Right hindlimb (tissue), 1 donor: ENCODE results near the gene CD6.
A peak's percentile ranks its signal among the peaks of the same experiment; 100 is the strongest.

ENCODE experiments used
- DNase-seq: peaks from one replicate; pipeline ENCODE4 v3.0.0-alpha.2; 2018

Gene CD6

GRCh38 chr11:61034111-61034510, 62.6 kb downstream of the CD6 start:
- no peak for DNase-seq

DNA sequence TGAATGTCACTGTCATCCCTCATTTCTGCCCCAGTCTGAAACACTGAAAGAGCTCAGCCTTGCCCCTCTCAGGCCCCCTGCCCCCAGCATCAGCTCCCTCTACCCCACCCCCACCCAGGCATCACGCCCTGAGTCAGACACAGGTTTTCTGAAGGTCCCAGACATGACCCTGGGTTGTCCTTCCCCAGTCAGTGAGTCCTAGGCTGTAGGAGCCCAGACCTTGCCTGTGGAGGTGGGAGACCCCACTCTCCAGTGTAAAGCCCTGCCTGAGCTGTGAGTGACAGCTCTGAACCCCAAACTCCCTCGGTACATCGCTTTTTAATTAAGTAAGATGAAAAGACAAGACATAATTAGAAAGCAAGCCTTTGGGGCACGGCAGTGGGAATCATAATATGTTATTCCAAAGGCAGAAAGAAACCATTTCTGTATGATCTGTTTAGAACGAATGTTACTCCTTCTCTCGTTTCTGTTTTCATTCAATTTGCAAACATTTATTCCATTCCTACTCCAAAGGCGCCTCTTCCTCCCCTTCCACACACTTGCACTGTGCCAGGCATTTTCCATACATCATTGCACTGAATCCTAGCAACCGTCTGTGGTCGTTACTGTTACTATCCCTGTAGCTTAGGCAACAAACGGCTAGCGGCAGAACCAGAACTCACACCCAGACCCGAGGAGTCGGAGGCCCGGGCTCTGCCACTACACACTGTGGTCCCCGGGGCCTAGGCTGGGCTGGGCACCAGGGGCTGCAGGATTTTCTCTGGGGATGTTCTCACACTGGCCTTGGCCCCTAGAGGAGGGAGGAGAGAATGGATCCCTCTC, 63.4 kb downstream of the CD6 start:
- peak; percentile 77 for DNase-seq

DNA sequence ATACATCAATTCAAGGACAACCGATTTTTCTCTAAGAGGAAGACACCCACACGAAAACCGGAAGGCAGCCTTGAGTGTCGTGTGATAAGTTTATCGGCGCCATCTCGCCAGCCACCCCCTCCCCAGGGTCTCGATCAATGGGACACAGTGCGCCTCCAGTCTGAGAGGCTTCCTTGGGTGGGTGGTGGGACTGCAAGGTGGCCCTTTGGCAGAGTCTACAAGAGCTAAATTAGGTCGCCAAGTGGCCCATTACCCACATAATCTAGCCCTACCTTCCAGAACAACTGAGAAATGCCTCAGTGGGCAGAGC, 64.0 kb downstream of the CD6 start:
- DNase-seq = no peak

DNA sequence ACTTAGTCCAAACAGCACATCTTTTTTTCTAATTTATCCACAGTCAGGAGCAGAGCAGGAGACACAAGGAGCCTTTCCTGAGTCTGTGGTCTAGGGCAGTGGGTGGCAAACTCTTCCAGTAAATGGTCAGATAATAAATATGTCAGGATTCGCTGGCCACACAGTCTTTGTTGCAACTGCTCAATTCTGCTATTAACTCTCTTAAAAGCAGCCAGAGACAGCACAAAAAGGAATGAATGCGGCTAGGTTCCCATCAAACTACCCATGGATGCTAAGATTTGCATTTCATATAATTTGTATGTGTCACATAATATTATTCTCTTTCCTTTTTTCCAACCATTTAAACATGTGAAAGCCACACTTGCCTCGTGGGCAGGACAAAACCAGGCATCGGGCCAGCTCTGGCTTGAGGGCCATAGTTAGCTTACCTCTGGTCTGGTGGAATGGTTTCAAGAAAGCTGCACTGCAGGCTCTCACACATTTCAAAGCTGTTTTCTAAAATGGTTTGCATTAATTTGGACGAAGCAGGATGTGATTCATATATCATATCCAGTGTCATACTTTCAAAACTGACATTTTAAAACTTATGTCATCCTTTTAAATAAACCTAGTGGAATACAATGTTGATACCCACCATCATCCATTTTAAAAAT, 66.1 kb downstream of the CD6 start:
- DNase-seq = peak; percentile 76

GRCh38 chr11:61039916-61040315, 68.4 kb downstream of the CD6 start:
- DNase-seq = no peak

DNA sequence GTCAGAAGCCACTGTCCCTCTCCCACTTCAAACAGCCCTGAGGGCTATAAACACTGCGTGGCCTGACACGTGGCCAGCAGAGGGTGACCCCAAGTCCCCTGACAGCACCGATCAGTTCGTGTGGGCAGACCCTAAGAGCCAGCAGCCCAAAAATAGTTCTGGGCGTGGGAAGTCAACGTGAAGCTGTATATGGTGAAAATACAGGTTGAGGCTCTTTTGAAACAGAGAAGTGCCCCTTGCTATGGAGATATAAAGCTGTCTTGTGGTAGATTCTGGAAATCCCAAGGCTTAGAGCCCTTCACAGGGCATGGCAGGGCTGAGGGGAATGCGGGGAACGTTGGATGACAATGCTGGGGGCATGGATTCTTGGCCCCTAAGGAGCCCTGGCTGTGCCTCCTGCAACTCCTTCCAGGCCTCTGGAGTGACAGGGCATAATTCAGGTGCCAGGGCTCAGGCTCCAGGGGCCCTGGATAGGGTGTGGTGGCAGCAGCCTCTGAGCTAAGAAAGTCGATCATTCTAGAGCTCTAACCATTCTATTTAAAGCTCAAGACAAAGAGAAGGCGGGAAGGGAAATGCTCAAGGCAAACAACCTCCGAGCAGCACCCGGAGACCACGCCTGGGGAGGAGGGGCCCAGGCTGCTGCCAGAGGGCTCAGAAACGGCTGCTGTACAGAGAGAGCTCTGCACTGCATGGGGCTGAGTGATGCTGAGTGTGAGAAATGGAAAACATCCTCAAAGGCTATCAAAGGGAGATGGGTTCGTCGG, 70.5 kb downstream of the CD6 start:
- peak; percentile 84 for DNase-seq

DNA sequence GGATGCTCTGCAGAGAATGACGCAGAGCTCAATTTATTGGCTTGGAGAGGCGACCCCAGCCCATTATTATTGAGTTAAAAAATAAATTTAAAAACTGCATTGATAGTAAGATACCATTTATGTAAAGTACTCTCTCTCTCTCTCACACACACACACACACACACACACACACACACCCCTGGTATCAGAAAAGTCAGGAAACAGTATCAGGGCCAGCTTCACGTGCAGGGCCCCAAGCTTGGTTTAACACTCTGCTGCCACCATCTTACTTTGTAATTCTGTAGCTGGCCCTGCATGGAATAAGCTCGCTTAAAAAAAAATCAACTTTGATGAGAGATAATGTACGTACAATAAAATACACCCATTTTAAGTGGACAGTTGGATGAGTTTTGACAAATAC, 71.1 kb downstream of the CD6 start:
- DNase-seq = no peak

DNA sequence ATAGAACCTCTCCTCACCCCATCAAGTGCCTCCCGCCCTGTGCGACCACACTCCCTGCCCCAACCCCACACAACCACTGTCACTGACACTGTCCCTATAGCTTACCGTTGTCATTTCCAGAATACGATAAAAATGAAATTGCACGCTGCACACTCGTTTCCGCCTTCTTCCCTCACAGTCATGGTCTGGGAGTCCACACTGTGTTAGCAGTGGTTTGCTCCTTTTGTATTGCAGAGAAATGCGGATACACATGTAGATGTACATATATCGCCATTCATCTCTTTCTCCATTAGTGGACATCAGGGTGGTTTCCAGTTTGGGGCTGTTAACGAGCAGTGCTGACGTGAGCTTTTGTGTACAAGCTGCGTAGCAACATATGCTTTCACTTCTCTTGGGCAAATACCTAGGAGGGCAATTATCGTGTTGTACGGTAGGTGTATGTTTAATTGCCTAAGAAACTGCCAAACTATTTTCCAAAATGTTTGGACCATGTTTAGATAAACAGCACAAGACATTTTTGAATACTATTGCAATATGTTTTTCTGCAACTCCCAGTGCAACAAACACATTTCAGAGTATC, 71.6 kb downstream of the CD6 start:
- DNase-seq = no peak

DNA sequence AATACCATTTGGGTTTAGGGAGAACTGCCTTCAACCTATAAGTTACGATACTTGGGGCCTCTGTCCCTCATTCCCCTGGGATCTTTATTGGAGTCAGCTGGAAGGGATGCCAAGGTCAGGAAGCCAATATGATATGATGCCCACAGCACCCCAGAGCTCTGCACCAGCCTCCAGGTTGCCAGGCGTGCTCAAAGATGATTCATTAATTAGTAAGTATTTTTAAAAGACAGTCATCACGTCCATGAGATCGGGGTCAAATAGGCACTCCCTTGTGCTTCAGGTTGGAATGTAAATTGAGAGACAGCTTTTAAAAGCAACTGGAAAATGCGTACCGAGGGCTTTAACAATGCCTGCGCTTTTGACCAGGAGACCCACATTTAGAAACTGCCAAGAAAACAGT, 73.8 kb downstream of the CD6 start:
- DNase-seq = no peak

DNA sequence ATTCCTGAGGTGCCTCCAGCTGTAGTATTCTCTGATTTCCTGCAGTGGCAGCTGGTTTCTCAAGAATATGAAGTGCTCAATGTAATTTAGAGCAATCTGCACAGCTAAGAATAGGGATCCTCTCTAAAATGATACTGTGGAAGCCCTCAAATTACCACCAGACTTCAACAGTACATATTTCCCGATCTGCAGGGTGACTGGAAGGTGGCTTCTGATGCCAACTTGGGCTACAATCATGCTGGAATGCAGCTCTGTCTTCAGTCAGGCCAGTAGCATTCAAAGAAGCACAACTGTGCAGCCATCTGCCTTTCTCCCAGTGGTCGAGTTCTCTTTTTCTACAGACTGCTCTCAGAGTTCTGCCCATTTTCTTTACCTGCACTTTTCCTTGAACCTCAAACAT, 75.4 kb downstream of the CD6 start:
- DNase-seq = no peak

GRCh38 chr11:61048368-61049062, 77.0 kb downstream of the CD6 start:
- no peak for DNase-seq

DNA sequence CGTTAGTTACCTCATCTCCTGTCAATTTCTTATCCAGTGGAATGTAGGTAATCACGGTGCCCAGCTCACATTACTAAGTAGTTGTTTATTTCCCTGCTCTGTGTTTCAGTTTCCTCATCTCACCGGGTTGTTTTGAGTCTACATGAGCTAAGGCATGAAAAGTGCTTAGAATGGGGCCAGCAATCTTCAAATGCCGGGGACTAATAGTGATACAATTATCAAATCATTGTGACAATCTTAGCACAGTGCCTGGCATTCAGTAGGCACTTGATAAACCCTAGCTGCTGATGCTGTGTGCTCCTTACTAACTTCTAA, 77.5 kb downstream of the CD6 start:
- no peak for DNase-seq

DNA sequence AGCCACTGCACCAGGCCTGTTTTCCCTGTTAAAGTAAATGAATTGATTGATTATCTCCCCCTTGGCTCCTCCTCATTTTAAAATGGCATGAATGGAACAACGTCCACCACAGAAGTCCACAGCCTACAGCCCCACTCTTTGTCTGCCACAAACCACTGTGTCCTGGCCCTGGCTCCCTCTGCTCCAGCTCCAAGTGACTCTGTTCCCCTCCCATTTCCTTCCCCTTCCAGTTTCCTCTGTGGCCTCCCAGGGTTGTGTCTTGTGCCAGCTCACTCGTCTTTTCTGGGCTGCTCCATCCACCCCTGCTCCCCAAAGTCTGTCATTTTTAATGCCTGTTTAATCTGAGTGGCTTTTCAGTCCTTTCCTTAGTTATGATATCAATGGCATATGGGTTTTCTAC, 78.4 kb downstream of the CD6 start:
- no peak for DNase-seq

DNA sequence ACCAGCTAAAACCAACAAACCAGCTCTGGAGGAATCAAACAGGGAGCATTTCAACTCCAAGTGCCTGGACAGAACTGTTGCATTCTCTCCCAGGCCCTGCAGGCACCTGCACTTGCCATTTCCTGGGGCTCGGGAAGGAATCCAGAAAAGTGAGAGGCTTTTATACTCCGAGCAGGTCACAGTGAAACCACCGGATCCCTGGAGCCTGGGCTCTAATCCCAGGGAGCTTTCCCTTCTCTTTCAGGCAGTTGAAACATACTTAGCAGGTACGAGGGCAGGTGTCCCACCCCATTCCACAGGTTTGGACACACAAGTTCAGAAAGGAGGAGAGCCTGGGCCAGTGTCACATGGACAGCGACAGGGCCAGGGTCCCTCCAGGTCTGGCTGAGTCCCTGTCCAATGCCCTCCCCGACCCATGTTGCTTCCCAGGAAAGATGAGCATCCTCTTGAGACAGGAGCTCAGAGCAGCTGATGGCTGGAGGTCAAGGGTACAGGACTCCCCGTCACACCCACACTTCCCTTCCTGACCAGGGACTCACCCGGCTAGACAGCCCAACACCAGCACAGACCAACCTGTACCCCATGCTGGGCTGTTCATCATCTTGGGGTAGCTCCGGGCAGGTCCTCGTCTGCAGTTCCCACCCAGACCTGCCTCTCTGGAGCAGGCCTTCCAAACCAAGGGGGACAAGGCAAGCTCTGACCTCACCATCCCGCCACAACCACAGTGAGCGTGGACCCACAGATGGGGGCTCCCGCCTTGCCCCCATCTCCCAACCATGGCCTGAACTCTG, 80.9 kb downstream of the CD6 start:
- no peak for DNase-seq

- no peak for DNase-seq
Measured at GRCh38 chr11:61053191-61053590, 81.7 kb downstream of the CD6 start.

- no peak for DNase-seq
Measured at GRCh38 chr11:61054513-61054912, 83.0 kb downstream of the CD6 start.

- no peak for DNase-seq
Measured at GRCh38 chr11:61054927-61055562, 83.6 kb downstream of the CD6 start.

DNA sequence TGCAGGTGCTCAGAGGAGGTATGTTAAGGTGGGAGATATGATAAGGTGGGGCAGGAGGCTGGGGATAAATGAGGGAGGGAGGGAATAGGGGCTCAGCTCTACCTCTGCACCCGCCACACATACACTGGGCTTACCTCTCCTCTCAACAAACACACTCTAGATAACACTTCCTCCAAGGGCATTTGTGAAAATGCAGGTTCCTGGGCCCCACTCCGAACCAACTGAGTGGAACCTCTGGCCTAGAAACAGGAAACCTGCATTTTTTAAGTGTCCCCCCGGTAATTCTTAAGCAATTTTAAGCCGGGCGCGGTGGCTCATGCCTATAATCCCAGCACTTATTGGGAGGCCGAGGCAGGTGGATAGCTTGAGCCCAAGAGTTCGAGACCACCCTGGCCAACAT, 84.3 kb downstream of the CD6 start:
- DNase-seq = no peak

GRCh38 chr11:61056571-61056970, 85.1 kb downstream of the CD6 start:
- DNase-seq = no peak

DNA sequence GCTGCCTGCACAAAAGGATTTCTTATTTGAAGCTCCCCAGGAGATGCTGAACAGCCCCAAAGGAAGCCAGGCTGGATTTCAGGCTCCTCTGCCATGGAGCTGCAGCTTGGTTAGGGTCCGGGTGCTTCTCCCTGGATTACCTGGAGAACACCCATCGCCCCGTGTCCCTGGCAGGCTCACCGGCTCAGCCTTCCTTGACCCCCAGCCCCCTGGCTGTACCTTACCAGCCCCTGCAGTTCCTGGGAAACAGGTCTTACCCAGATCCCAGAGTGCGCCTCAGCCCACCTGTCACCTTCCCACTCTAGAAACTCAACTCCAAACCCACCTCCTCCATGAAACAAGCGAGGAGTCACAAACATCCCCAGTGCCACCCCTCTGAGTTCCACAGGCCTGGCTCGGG, 85.5 kb downstream of the CD6 start:
- no peak for DNase-seq

- DNase-seq = no peak
Measured at GRCh38 chr11:61057615-61058014, 86.1 kb downstream of the CD6 start.
